ENCODE results near the gene SLC25A48. TPM values are rescaled to one million over a fixed set of nuclear protein-coding genes. Genes with fewer than 3 reads are reported as not detected.
"Not testable (repeated sequence)": the region's sequence is repeated elsewhere in the genome, so short reads cannot be mapped to it uniquely, and the experiment has no call there.

SLC25A48 gene
- polyA plus RNA-seq, 3 donors from 2014 or later = not detected

- no peak overlapping the region for H3K27ac Mint-ChIP-seq
- no peaks in the 10 kb centered on the region for H3K4me1 Mint-ChIP-seq
- DNase-seq = no peak
- no peaks in the 10 kb centered on the region for H3K36me3 Mint-ChIP-seq
- H3K4me3 Mint-ChIP-seq = no peak overlapping the region
- H3K27me3 Mint-ChIP-seq (ENCODE audit: low read depth in 3 of 3) = no peaks in the 10 kb centered on the region
- no peaks in the 10 kb centered on the region for H3K9me3 Mint-ChIP-seq
Observed at GRCh38 chr5:135857630-135858311, 23.3 kb downstream of the SLC25A48 start.

GRCh38 chr5:135859186-135859585 lies 24.7 kb downstream of the SLC25A48 start:
- not testable (repeated sequence) for H3K4me3 Mint-ChIP-seq; H3K27ac Mint-ChIP-seq; H3K36me3 Mint-ChIP-seq; H3K27me3 Mint-ChIP-seq (ENCODE audit: low read depth in 3 of 3); DNase-seq; H3K4me1 Mint-ChIP-seq; H3K9me3 Mint-ChIP-seq

- Mint-ChIP-seq H3K36me3 (no peaks in the 10 kb centered on the region), H3K4me3 (no peak overlapping the region), H3K27me3 (ENCODE audit: low read depth in 3 of 3) (peaks cover 0 to 1% (median 0%) of the 10 kb centered on the region in 3 donors), H3K4me1 (no peaks in the 10 kb centered on the region), H3K9me3 (peaks cover 0 to 2% (median 0%) of the 10 kb centered on the region in 6 donors), H3K27ac (no peak overlapping the region)
- DNase-seq = no peak
Observed at GRCh38 chr5:135859641-135860040, 25.2 kb downstream of the SLC25A48 start.

- peaks cover 0 to 2% (median 0%) of the 10 kb centered on the region in 6 donors for H3K9me3 Mint-ChIP-seq
- no peak overlapping the region for H3K27ac Mint-ChIP-seq
- no peak for DNase-seq
- H3K4me3 Mint-ChIP-seq = no peak overlapping the region
- H3K27me3 Mint-ChIP-seq (ENCODE audit: low read depth in 3 of 3) = peaks cover 0 to 3% (median 0%) of the 10 kb centered on the region in 3 donors
- H3K4me1 Mint-ChIP-seq = no peaks in the 10 kb centered on the region
- no peaks in the 10 kb centered on the region for H3K36me3 Mint-ChIP-seq
Observed at GRCh38 chr5:135861641-135862040, 27.2 kb downstream of the SLC25A48 start.

- Mint-ChIP-seq H3K9me3 (peaks cover 0 to 2% (median 0%) of the 10 kb centered on the region in 6 donors), H3K27me3 (ENCODE audit: low read depth in 3 of 3) (peaks cover 0 to 3% (median 0%) of the 10 kb centered on the region in 3 donors), H3K4me1 (no peaks in the 10 kb centered on the region), H3K27ac (no peak overlapping the region), H3K4me3 (no peak overlapping the region), H3K36me3 (no peaks in the 10 kb centered on the region)
- DNase-seq = no peak
Observed at GRCh38 chr5:135862086-135862485, 27.6 kb downstream of the SLC25A48 start.

GRCh38 chr5:135862744-135863143 lies 28.3 kb downstream of the SLC25A48 start:
- Mint-ChIP-seq H3K36me3 (no peaks in the 10 kb centered on the region), H3K27me3 (ENCODE audit: low read depth in 3 of 3) (peaks cover 0 to 3% (median 0%) of the 10 kb centered on the region in 3 donors), H3K4me3 (no peak overlapping the region), H3K9me3 (peaks cover 0 to 2% (median 0%) of the 10 kb centered on the region in 6 donors), H3K27ac (no peak overlapping the region), H3K4me1 (no peaks in the 10 kb centered on the region)
- no peak for DNase-seq

- Mint-ChIP-seq H3K4me1 (no peaks in the 10 kb centered on the region), H3K4me3 (no peak overlapping the region), H3K27ac (no peak overlapping the region), H3K27me3 (ENCODE audit: low read depth in 3 of 3) (peaks cover 2 to 3% (median 3%) of the 10 kb centered on the region in 3 donors), H3K36me3 (no peaks in the 10 kb centered on the region), H3K9me3 (peaks cover 0 to 2% (median 0%) of the 10 kb centered on the region in 6 donors)
- no peak for DNase-seq
Observed at GRCh38 chr5:135864503-135865435, 30.3 kb downstream of the SLC25A48 start.

- DNase-seq = no peak
- Mint-ChIP-seq H3K4me3 (no peak overlapping the region), H3K9me3 (peaks cover 0 to 2% (median 0%) of the 10 kb centered on the region in 6 donors), H3K36me3 (no peaks in the 10 kb centered on the region), H3K27me3 (ENCODE audit: low read depth in 3 of 3) (peaks cover 3 to 4% (median 3%) of the 10 kb centered on the region in 3 donors), H3K4me1 (no peaks in the 10 kb centered on the region), H3K27ac (no peak overlapping the region)
Observed at GRCh38 chr5:135866016-135866415, 31.6 kb downstream of the SLC25A48 start.

GRCh38 chr5:135867599-135867998 lies 33.1 kb downstream of the SLC25A48 start:
- no peak for DNase-seq
- Mint-ChIP-seq H3K27me3 (ENCODE audit: low read depth in 3 of 3) (peaks cover 3 to 7% (median 3%) of the 10 kb centered on the region in 3 donors), H3K36me3 (no peaks in the 10 kb centered on the region), H3K9me3 (peaks cover 0 to 2% (median 0%) of the 10 kb centered on the region in 6 donors), H3K27ac (no peak overlapping the region), H3K4me3 (no peak overlapping the region), H3K4me1 (no peaks in the 10 kb centered on the region)

GRCh38 chr5:135868681-135869080 lies 34.2 kb downstream of the SLC25A48 start:
- H3K27me3 Mint-ChIP-seq (ENCODE audit: low read depth in 3 of 3) = peaks cover 3 to 7% (median 5%) of the 10 kb centered on the region in 3 donors
- H3K9me3 Mint-ChIP-seq = no peaks in the 10 kb centered on the region
- H3K4me3 Mint-ChIP-seq = no peak overlapping the region
- no peak overlapping the region for H3K27ac Mint-ChIP-seq
- no peaks in the 10 kb centered on the region for H3K36me3 Mint-ChIP-seq
- no peak for DNase-seq
- H3K4me1 Mint-ChIP-seq = no peaks in the 10 kb centered on the region

GRCh38 chr5:135869276-135869675 lies 34.8 kb downstream of the SLC25A48 start:
- Mint-ChIP-seq H3K4me3 (no peak overlapping the region), H3K27me3 (ENCODE audit: low read depth in 3 of 3) (peaks cover 3 to 7% (median 3%) of the 10 kb centered on the region in 3 donors), H3K4me1 (no peaks in the 10 kb centered on the region), H3K9me3 (no peaks in the 10 kb centered on the region), H3K27ac (no peak overlapping the region), H3K36me3 (no peaks in the 10 kb centered on the region)
- DNase-seq = no peak

- Mint-ChIP-seq H3K4me3 (no peak overlapping the region), H3K27ac (no peak overlapping the region), H3K36me3 (no peaks in the 10 kb centered on the region), H3K9me3 (no peaks in the 10 kb centered on the region), H3K4me1 (no peaks in the 10 kb centered on the region), H3K27me3 (ENCODE audit: low read depth in 3 of 3) (peaks cover 3 to 9% (median 3%) of the 10 kb centered on the region in 3 donors)
- no peak for DNase-seq
Observed at GRCh38 chr5:135869935-135870334, 35.5 kb downstream of the SLC25A48 start.

- DNase-seq = no peak
- Mint-ChIP-seq H3K4me1 (no peaks in the 10 kb centered on the region), H3K27me3 (ENCODE audit: low read depth in 3 of 3) (peaks cover 2 to 13% (median 4%) of the 10 kb centered on the region in 3 donors), H3K27ac (no peak overlapping the region), H3K36me3 (no peaks in the 10 kb centered on the region), H3K9me3 (no peaks in the 10 kb centered on the region), H3K4me3 (no peak overlapping the region)
Observed at GRCh38 chr5:135871268-135871915, 36.9 kb downstream of the SLC25A48 start.

GRCh38 chr5:135873831-135874230 lies 39.4 kb downstream of the SLC25A48 start:
- Mint-ChIP-seq H3K4me3 (no peak overlapping the region), H3K9me3 (no peaks in the 10 kb centered on the region), H3K27me3 (ENCODE audit: low read depth in 3 of 3) (peaks cover 2 to 15% (median 4%) of the 10 kb centered on the region in 3 donors), H3K36me3 (no peaks in the 10 kb centered on the region), H3K4me1 (no peaks in the 10 kb centered on the region), H3K27ac (no peak overlapping the region)
- no peak for DNase-seq

Measured in immature natural killer cell (primary cell).